Measurements from ENCODE around the gene PODN.

GRCh38 chr1:53111073-53111556, 49.1 kb downstream of the PODN start:
- no peak for TF ChIP-seq CTCF (IDR thresholded peaks at IDR 0.05; ENCODE audit: low read length)
- TF ChIP-seq EZH2 (optimal IDR thresholded peaks at IDR 0.05; ENCODE audit: low read depth, low read length) = no peak
